ENCODE measurements around the gene TMEM108.

Gene TMEM108

GRCh38 chr3:133361435-133361834, 323.2 kb downstream of the TMEM108 start:
- H3K27me3 Mint-ChIP-seq (ENCODE audit: low read depth) = peaks cover 3% of the 10 kb centered on the region
- no peak overlapping the region for H3K27ac Mint-ChIP-seq
- no peaks in the 10 kb centered on the region for H3K9me3 Mint-ChIP-seq
- peaks cover 1% of the 10 kb centered on the region for H3K4me1 Mint-ChIP-seq (ENCODE audit: low read depth)
- H3K36me3 Mint-ChIP-seq (ENCODE audit: low read depth) = no peaks in the 10 kb centered on the region
- no peak overlapping the region for H3K4me3 Mint-ChIP-seq

GRCh38 chr3:133362539-133362938, 324.3 kb downstream of the TMEM108 start:
- no peaks in the 10 kb centered on the region for H3K36me3 Mint-ChIP-seq (ENCODE audit: low read depth)
- H3K4me1 Mint-ChIP-seq (ENCODE audit: low read depth) = peaks cover 1% of the 10 kb centered on the region
- peaks cover 6% of the 10 kb centered on the region for H3K27me3 Mint-ChIP-seq (ENCODE audit: low read depth)
- no peak overlapping the region for H3K4me3 Mint-ChIP-seq
- no peak overlapping the region for H3K27ac Mint-ChIP-seq
- no peaks in the 10 kb centered on the region for H3K9me3 Mint-ChIP-seq

- H3K27ac Mint-ChIP-seq = no peak overlapping the region
- no peak overlapping the region for H3K4me3 Mint-ChIP-seq
- no peaks in the 10 kb centered on the region for H3K36me3 Mint-ChIP-seq (ENCODE audit: low read depth)
- H3K27me3 Mint-ChIP-seq (ENCODE audit: low read depth) = peaks cover 3% of the 10 kb centered on the region
- no peaks in the 10 kb centered on the region for H3K9me3 Mint-ChIP-seq
- peaks cover 1% of the 10 kb centered on the region for H3K4me1 Mint-ChIP-seq (ENCODE audit: low read depth)
Observed at GRCh38 chr3:133364704-133365103, 326.5 kb downstream of the TMEM108 start.

- H3K27ac Mint-ChIP-seq = no peak overlapping the region
- H3K9me3 Mint-ChIP-seq = no peaks in the 10 kb centered on the region
- peaks cover 3% of the 10 kb centered on the region for H3K27me3 Mint-ChIP-seq (ENCODE audit: low read depth)
- H3K4me1 Mint-ChIP-seq (ENCODE audit: low read depth) = peaks cover 1% of the 10 kb centered on the region
- no peak overlapping the region for H3K4me3 Mint-ChIP-seq
- no peaks in the 10 kb centered on the region for H3K36me3 Mint-ChIP-seq (ENCODE audit: low read depth)
Observed at GRCh38 chr3:133366921-133367320, 328.7 kb downstream of the TMEM108 start.

GRCh38 chr3:133367403-133367802, 329.2 kb downstream of the TMEM108 start:
- H3K27me3 Mint-ChIP-seq (ENCODE audit: low read depth) = peaks cover 6% of the 10 kb centered on the region
- H3K36me3 Mint-ChIP-seq (ENCODE audit: low read depth) = no peaks in the 10 kb centered on the region
- H3K4me1 Mint-ChIP-seq (ENCODE audit: low read depth) = no peaks in the 10 kb centered on the region
- H3K4me3 Mint-ChIP-seq = no peak overlapping the region
- H3K27ac Mint-ChIP-seq = no peak overlapping the region
- no peaks in the 10 kb centered on the region for H3K9me3 Mint-ChIP-seq

- Mint-ChIP-seq H3K27ac (no peak overlapping the region), H3K4me3 (no peak overlapping the region), H3K36me3 (ENCODE audit: low read depth) (no peaks in the 10 kb centered on the region), H3K4me1 (ENCODE audit: low read depth) (no peaks in the 10 kb centered on the region), H3K9me3 (no peaks in the 10 kb centered on the region), H3K27me3 (ENCODE audit: low read depth) (peaks cover 7% of the 10 kb centered on the region)
Observed at GRCh38 chr3:133367956-133368355, 329.8 kb downstream of the TMEM108 start.

GRCh38 chr3:133368371-133369067, 330.3 kb downstream of the TMEM108 start:
- Mint-ChIP-seq H3K27ac (no peak overlapping the region), H3K4me1 (ENCODE audit: low read depth) (no peaks in the 10 kb centered on the region), H3K4me3 (no peak overlapping the region), H3K9me3 (no peaks in the 10 kb centered on the region), H3K27me3 (ENCODE audit: low read depth) (peaks cover 7% of the 10 kb centered on the region), H3K36me3 (ENCODE audit: low read depth) (no peaks in the 10 kb centered on the region)

- Mint-ChIP-seq H3K27ac (no peak overlapping the region), H3K27me3 (ENCODE audit: low read depth) (peaks cover 7% of the 10 kb centered on the region), H3K4me3 (no peak overlapping the region), H3K36me3 (ENCODE audit: low read depth) (no peaks in the 10 kb centered on the region), H3K9me3 (no peaks in the 10 kb centered on the region), H3K4me1 (ENCODE audit: low read depth) (no peaks in the 10 kb centered on the region)
Observed at GRCh38 chr3:133369068-133369440, 330.9 kb downstream of the TMEM108 start.

- peaks cover 7% of the 10 kb centered on the region for H3K27me3 Mint-ChIP-seq (ENCODE audit: low read depth)
Observed at GRCh38 chr3:133371181-133371580, 333.0 kb downstream of the TMEM108 start.

GRCh38 chr3:133371676-133372075, 333.5 kb downstream of the TMEM108 start:
- H3K27ac Mint-ChIP-seq = no peak overlapping the region
- H3K4me1 Mint-ChIP-seq (ENCODE audit: low read depth) = no peaks in the 10 kb centered on the region
- H3K9me3 Mint-ChIP-seq = no peaks in the 10 kb centered on the region
- H3K4me3 Mint-ChIP-seq = no peak overlapping the region
- peaks cover 7% of the 10 kb centered on the region for H3K27me3 Mint-ChIP-seq (ENCODE audit: low read depth)
- no peaks in the 10 kb centered on the region for H3K36me3 Mint-ChIP-seq (ENCODE audit: low read depth)

More at GRCh38 chr3:133371181-133371580, 333.0 kb downstream of the TMEM108 start:
- Mint-ChIP-seq H3K4me1 (ENCODE audit: low read depth) (no peaks in the 10 kb centered on the region), H3K36me3 (ENCODE audit: low read depth) (no peaks in the 10 kb centered on the region), H3K9me3 (no peaks in the 10 kb centered on the region), H3K27ac (no peak overlapping the region), H3K4me3 (no peak overlapping the region)

- no peaks in the 10 kb centered on the region for H3K4me1 Mint-ChIP-seq (ENCODE audit: low read depth)
- no peak overlapping the region for H3K27ac Mint-ChIP-seq
- H3K4me3 Mint-ChIP-seq = no peak overlapping the region
- no peaks in the 10 kb centered on the region for H3K36me3 Mint-ChIP-seq (ENCODE audit: low read depth)
- H3K27me3 Mint-ChIP-seq (ENCODE audit: low read depth) = peaks cover 4% of the 10 kb centered on the region
- no peaks in the 10 kb centered on the region for H3K9me3 Mint-ChIP-seq
Observed at GRCh38 chr3:133374708-133375402, 336.7 kb downstream of the TMEM108 start.

- Mint-ChIP-seq H3K27me3 (ENCODE audit: low read depth) (peaks cover 4% of the 10 kb centered on the region), H3K9me3 (no peaks in the 10 kb centered on the region), H3K4me1 (ENCODE audit: low read depth) (no peaks in the 10 kb centered on the region), H3K36me3 (ENCODE audit: low read depth) (no peaks in the 10 kb centered on the region), H3K27ac (no peak overlapping the region), H3K4me3 (no peak overlapping the region)
Observed at GRCh38 chr3:133375403-133375745, 337.2 kb downstream of the TMEM108 start.

- Mint-ChIP-seq H3K4me1 (ENCODE audit: low read depth) (no peaks in the 10 kb centered on the region), H3K36me3 (ENCODE audit: low read depth) (no peaks in the 10 kb centered on the region), H3K4me3 (no peak overlapping the region), H3K27ac (no peak overlapping the region), H3K27me3 (ENCODE audit: low read depth) (peaks cover 4% of the 10 kb centered on the region), H3K9me3 (no peaks in the 10 kb centered on the region)
Observed at GRCh38 chr3:133376810-133377209, 338.6 kb downstream of the TMEM108 start.

GRCh38 chr3:133377396-133377795, 339.2 kb downstream of the TMEM108 start:
- peaks cover under 1% of the 10 kb centered on the region for H3K27me3 Mint-ChIP-seq (ENCODE audit: low read depth)
- no peaks in the 10 kb centered on the region for H3K9me3 Mint-ChIP-seq
- no peaks in the 10 kb centered on the region for H3K36me3 Mint-ChIP-seq (ENCODE audit: low read depth)
- no peak overlapping the region for H3K4me3 Mint-ChIP-seq
- no peaks in the 10 kb centered on the region for H3K4me1 Mint-ChIP-seq (ENCODE audit: low read depth)
- no peak overlapping the region for H3K27ac Mint-ChIP-seq

GRCh38 chr3:133379926-133380325, 341.7 kb downstream of the TMEM108 start:
- Mint-ChIP-seq H3K27me3 (ENCODE audit: low read depth) (no peaks in the 10 kb centered on the region), H3K27ac (no peak overlapping the region), H3K36me3 (ENCODE audit: low read depth) (no peaks in the 10 kb centered on the region), H3K4me3 (no peak overlapping the region), H3K4me1 (ENCODE audit: low read depth) (no peaks in the 10 kb centered on the region), H3K9me3 (no peaks in the 10 kb centered on the region)
